K562 (cell line): ENCODE results near the gene NDUFA6. TPM values are rescaled to one million over a fixed set of nuclear protein-coding genes. Genes with fewer than 3 reads are reported as not detected.

Source experiments
- CREM ChIP-seq: IDR thresholded peaks from 2 replicates; pipeline ENCODE4 v1.6.1; 2014; ENCODE audit warnings: antibody characterized with exemption, low read depth
- ESRRA ChIP-seq: fragments of 450-650 bp; IDR thresholded peaks from 2 replicates; pipeline ENCODE4 v1.6.1; 2014; ENCODE audit warnings: low read depth, mild to moderate bottlenecking, moderate library complexity, borderline replicate concordance
- JUND ChIP-seq, 2 experiments: IDR thresholded peaks; 2 replicates in 1 of 2; 3 replicates in 1 of 2; pipeline ENCODE4 v1.6.1; 2011; ENCODE audit warnings: borderline replicate concordance in 2 of 2, low read depth in 2 of 2, low read length in 2 of 2, improper control_type of control experiment in 1 of 2, missing biosample characterization in 1 of 2, missing genetic modification characterization in 1 of 2, missing genetic modification reagents in 1 of 2
- KLF13 ChIP-seq: fragments of 450-650 bp; IDR thresholded peaks from 2 replicates; pipeline ENCODE4 v1.6.1; 2016; ENCODE audit warnings: missing genetic modification characterization, low read depth, mild to moderate bottlenecking, missing compliant biosample characterization, moderate library complexity, borderline replicate concordance
- KLF6 ChIP-seq: fragments of 250-450 bp; sonication (Bioruptor Pico); IDR thresholded peaks from 2 replicates; pipeline ENCODE4 v1.4.0; 2020; ENCODE audit warnings: mild to moderate bottlenecking, moderate library complexity, borderline replicate concordance
- MAZ ChIP-seq, 2 experiments: fragments of 450-650 bp in 1 of 2; sonication (generic) in 1 of 2; formaldehyde crosslinking; IDR thresholded peaks in 1 of 2; conservative IDR thresholded peaks in 1 of 2; 2 replicates each; pipeline versions ENCODE4 v1.4.0 to v1.5.0; 2020; ENCODE audit warnings: mild to moderate bottlenecking in 1 of 2, missing genetic modification reagents in 1 of 2
- MBD2 ChIP-seq: sonication (generic); IDR thresholded peaks from 2 replicates; pipeline ENCODE4 v1.6.1; 2016; ENCODE audit warnings: low read depth, borderline replicate concordance
- NRF1 ChIP-seq, 2 experiments: fragments of 450-650 bp; IDR thresholded peaks in 1 of 2; conservative IDR thresholded peaks in 1 of 2; 2 replicates each; pipeline ENCODE4 v1.6.1; 2014; ENCODE audit warnings: mild to moderate bottlenecking in 2 of 2
- PHF20 ChIP-seq: fragments of 450-650 bp; IDR thresholded peaks from 2 replicates; pipeline ENCODE4 v1.6.1; 2018; ENCODE audit not compliant: partially characterized antibody
- RBBP5 ChIP-seq: fragments of 200-600 bp; sonication (generic); IDR thresholded peaks from 2 replicates; pipeline ENCODE4 v1.6.1; 2012; ENCODE audit warnings: borderline replicate concordance, mild to moderate bottlenecking, low read length, control low read depth, inconsistent platforms; ENCODE audit not compliant: insufficient read depth, poor library complexity, severe bottlenecking
- RBM25 ChIP-seq: fragments of 200-400 bp; formaldehyde crosslinking; IDR thresholded peaks from 2 replicates; pipeline ENCODE4 v1.6.1; 2018; ENCODE audit warnings: low read length, low read depth, moderate library complexity; ENCODE audit not compliant: severe bottlenecking
- TFAM ChIP-seq: fragments of 250-450 bp; sonication (Bioruptor Pico); conservative IDR thresholded peaks from 2 replicates; pipeline ENCODE4 v1.5.0; 2021; ENCODE audit warnings: mild to moderate bottlenecking, moderate library complexity
- polyA plus RNA-seq, 8 experiments: library from polyadenylated mRNA; depleted of rRNA in 4 of 8; stranded (reverse) in 5 of 8; unstranded in 3 of 8; fragments of >200 nt; fragmentation: Nextera tagmentation in 2 of 8; fragmentation: Illumina TruSeq in 1 of 8; extraction: Ambion mirVana in 2 of 8; extraction: Trizol in 1 of 8; gene quantifications; 2 replicates each; pipeline versions ENCODE4 v1.2.1 to v1.2.3, GENCODE V29; 2011 to 2014; ENCODE audit warnings: inconsistent platforms in 1 of 8, missing spikeins in 1 of 8
- total RNA-seq, 7 experiments: library from RNA; depleted of rRNA in 6 of 7; stranded (reverse); fragments of >200 nt in 6 of 7; fragmentation: Illumina TruSeq in 2 of 7; extraction: Trizol in 2 of 7; gene quantifications; 2 replicates each; pipeline versions ENCODE4 v1.2.1 to v1.2.3, GENCODE V29; 2011 to 2021; ENCODE audit warnings: low replicate concordance in 1 of 7
- TF ChIP-seq, protein P1 (sequence below): fragments of 250-450 bp; sonication (Bioruptor Pico); IDR thresholded peaks from 2 replicates; pipeline ENCODE4 v1.4.0; 2020; ENCODE audit warnings: mild to moderate bottlenecking, moderate library complexity
- TF ChIP-seq, protein P2 (sequence below): fragments of 450-650 bp; IDR thresholded peaks from 2 replicates; pipeline ENCODE4 v1.6.1; 2014; ENCODE audit warnings: low read depth, mild to moderate bottlenecking, moderate library complexity, borderline replicate concordance
- TF ChIP-seq, protein P3 (sequence below): fragments of 250-450 bp; sonication (Bioruptor Pico); IDR thresholded peaks from 2 replicates; pipeline ENCODE4 v1.4.0; 2020; ENCODE audit warnings: mild to moderate bottlenecking, moderate library complexity
- TF ChIP-seq, protein P4 (sequence below): sonication (generic); formaldehyde crosslinking; IDR thresholded peaks from 2 replicates; pipeline ENCODE4 v1.8.0; 2022; ENCODE audit warnings: missing genetic modification reagents, mild to moderate bottlenecking, moderate library complexity, borderline replicate concordance

NDUFA6 gene
- total and polyA plus RNA-seq, 9 of the 15 experiments (the other 6 are each of a cell fraction or from before 2014, with no cell fraction given), result 90.0 to 474 (median 128) TPM

DNA sequence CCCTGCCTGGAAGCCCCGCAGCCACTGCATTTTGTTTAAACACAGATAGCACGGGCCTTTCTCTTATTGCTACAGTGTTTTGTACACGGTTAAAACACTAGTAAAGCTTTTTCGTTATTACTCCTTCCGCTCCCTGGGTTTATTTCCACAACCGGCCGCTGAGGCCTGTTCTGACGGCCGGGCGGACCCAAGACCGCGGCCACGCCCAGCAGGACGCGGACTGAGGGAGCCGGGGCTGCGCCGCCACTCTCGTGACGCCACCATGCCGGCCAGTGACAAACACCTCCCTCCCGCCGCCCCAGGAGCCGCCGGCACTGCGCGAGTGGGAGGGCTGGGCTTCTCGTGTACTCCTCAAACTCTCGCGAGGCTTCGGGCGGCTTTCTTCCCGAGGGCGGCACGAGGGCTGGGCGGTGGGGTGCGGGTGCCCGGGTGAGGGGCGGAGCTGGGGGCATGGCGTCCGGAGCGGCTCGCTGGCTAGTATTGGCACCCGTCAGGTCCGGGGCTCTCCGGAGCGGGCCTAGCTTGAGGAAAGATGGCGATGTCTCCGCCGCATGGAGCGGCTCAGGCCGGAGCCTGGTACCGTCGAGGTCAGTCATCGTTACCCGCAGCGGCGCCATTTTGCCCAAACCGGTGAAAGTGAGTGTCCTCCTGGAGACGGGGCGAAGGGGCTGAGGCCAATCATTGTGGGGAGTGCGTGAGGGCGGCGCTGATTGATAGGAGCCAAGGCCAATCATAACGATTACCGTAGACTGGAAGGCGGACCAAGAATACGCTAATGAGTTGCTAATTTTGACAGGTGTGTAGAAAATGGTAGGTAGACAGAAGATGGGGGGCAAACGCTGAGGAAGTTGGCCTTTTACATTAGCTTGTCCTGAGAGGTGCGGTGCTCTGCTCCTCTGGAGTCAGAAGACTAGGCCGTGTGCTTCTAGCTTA lies 11.0 kb downstream of the NDUFA6 start, which contains the start of gene SMDT1 (continued):
- TF ChIP-seq, protein P1, sequence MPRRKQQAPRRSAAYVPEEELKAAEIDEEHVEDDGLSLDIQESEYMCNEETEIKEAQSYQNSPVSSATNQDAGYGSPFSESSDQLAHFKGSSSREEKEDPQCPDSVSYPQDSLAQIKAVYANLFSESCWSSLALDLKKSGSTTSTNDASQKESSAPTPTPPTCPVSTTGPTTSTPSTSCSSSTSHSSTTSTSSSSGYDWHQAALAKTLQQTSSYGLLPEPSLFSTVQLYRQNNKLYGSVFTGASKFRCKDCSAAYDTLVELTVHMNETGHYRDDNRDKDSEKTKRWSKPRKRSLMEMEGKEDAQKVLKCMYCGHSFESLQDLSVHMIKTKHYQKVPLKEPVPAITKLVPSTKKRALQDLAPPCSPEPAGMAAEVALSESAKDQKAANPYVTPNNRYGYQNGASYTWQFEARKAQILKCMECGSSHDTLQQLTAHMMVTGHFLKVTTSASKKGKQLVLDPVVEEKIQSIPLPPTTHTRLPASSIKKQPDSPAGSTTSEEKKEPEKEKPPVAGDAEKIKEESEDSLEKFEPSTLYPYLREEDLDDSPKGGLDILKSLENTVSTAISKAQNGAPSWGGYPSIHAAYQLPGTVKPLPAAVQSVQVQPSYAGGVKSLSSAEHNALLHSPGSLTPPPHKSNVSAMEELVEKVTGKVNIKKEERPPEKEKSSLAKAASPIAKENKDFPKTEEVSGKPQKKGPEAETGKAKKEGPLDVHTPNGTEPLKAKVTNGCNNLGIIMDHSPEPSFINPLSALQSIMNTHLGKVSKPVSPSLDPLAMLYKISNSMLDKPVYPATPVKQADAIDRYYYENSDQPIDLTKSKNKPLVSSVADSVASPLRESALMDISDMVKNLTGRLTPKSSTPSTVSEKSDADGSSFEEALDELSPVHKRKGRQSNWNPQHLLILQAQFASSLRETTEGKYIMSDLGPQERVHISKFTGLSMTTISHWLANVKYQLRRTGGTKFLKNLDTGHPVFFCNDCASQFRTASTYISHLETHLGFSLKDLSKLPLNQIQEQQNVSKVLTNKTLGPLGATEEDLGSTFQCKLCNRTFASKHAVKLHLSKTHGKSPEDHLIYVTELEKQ (CRISPR knock-in tag), result peak; percentile 54; the same call in 1 of the 2 replicates
- TF ChIP-seq JUND (IDR thresholded peaks at IDR 0.05; ENCODE audit: borderline replicate concordance, low read depth, low read length) (peak; percentile 23), JUND (tag; IDR thresholded peaks at IDR 0.05; ENCODE audit: borderline replicate concordance, low read depth, low read length) (peak; percentile 40; the same call in 1 of the 3 replicates), MBD2 (peak; percentile 90), RBM25 (peak; percentile 33), ESRRA (peak; percentile 61), KLF6 (peak; percentile 81), CREM (peak; percentile 91), RBBP5 (peak; percentile 84), KLF13 (tag) (peak; percentile 85), PHF20 (peak; percentile 31), MAZ (CRISPR knock-in tag; conservative IDR thresholded peaks at IDR 0.05 in 1 of 2, IDR thresholded peaks at IDR 0.05 in 1 of 2) (peak in 1 of 2 experiments; percentile 84; a peak in 3 of 4 replicates), NRF1 (conservative IDR thresholded peaks at IDR 0.05 in 1 of 2, IDR thresholded peaks at IDR 0.05 in 1 of 2) (peak; percentile 85 to 87), TFAM (CRISPR knock-in tag) (no peak)
- TF ChIP-seq, protein P2, sequence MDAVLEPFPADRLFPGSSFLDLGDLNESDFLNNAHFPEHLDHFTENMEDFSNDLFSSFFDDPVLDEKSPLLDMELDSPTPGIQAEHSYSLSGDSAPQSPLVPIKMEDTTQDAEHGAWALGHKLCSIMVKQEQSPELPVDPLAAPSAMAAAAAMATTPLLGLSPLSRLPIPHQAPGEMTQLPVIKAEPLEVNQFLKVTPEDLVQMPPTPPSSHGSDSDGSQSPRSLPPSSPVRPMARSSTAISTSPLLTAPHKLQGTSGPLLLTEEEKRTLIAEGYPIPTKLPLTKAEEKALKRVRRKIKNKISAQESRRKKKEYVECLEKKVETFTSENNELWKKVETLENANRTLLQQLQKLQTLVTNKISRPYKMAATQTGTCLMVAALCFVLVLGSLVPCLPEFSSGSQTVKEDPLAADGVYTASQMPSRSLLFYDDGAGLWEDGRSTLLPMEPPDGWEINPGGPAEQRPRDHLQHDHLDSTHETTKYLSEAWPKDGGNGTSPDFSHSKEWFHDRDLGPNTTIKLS, result peak; percentile 79; the same call in 1 of the 2 replicates
- TF ChIP-seq, protein P3, sequence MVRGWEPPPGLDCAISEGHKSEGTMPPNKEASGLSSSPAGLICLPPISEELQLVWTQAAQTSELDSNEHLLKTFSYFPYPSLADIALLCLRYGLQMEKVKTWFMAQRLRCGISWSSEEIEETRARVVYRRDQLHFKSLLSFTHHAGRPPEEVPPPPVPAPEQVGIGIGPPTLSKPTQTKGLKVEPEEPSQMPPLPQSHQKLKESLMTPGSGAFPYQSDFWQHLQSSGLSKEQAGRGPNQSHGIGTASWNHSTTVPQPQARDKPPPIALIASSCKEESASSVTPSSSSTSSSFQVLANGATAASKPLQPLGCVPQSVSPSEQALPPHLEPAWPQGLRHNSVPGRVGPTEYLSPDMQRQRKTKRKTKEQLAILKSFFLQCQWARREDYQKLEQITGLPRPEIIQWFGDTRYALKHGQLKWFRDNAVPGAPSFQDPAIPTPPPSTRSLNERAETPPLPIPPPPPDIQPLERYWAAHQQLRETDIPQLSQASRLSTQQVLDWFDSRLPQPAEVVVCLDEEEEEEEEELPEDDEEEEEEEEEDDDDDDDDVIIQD, result no peak
- TF ChIP-seq, protein P4, sequence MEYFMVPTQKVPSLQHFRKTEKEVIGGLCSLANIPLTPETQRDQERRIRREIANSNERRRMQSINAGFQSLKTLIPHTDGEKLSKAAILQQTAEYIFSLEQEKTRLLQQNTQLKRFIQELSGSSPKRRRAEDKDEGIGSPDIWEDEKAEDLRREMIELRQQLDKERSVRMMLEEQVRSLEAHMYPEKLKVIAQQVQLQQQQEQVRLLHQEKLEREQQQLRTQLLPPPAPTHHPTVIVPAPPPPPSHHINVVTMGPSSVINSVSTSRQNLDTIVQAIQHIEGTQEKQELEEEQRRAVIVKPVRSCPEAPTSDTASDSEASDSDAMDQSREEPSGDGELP (CRISPR knock-in tag), result peak; percentile 79
